ENCODE results near the gene PML. TPM values are rescaled to one million over a fixed set of nuclear protein-coding genes. Genes with fewer than 3 reads are reported as not detected.

Gene PML
- total RNA-seq, 1 experiment from 2014 or later, result 8.7 TPM

GRCh38 chr15:73979636-73980035, 14.9 kb upstream of the PML start:
- in situ Hi-C loops (cut with HindIII; ENCODE audit: low pct_unique_long_range_greater_than_20kb, low sequenced_read_pairs), result no loop called here
- no peak for DNase-seq (ENCODE audit: low read depth, low spot score)

DNA sequence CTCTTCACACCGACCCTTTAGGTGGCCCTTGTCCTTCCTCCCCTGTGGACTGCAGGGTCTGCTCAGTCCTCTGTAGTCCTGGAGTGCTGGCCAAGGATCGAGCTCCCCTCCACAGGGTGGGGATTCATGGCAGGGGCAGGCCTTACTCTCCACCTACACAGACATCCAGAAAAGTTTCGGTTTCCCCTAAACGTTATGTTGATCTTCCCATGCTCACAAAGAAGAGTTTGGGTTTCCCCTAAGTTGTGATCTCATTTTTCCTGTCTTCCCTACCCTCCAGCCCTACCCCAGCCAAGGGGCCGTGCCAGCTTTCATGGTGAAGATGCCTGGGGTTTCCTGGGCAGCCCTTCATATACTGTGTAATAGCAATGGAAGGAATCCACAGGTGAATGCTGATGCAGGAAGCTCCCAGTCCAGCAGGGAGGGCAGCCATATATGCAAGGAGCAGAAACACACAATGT, 12.7 kb upstream of the PML start:
- DNase-seq (ENCODE audit: low read depth, low spot score), result no peak
- in situ Hi-C loops (cut with HindIII; ENCODE audit: low pct_unique_long_range_greater_than_20kb, low sequenced_read_pairs), result no loop called here

GRCh38 chr15:73982222-73982962, 12.1 kb upstream of the PML start:
- DNase-seq (ENCODE audit: low read depth, low spot score), result no peak

GRCh38 chr15:73983211-73983727, 11.2 kb upstream of the PML start:
- in situ Hi-C loops (cut with HindIII; ENCODE audit: low pct_unique_long_range_greater_than_20kb, low sequenced_read_pairs), result no loop called here
- no peak for DNase-seq (ENCODE audit: low read depth, low spot score)

More at GRCh38 chr15:73982222-73982962, 12.1 kb upstream of the PML start:
- in situ Hi-C loops (cut with HindIII; ENCODE audit: low pct_unique_long_range_greater_than_20kb, low sequenced_read_pairs), result no loop called here

DNA sequence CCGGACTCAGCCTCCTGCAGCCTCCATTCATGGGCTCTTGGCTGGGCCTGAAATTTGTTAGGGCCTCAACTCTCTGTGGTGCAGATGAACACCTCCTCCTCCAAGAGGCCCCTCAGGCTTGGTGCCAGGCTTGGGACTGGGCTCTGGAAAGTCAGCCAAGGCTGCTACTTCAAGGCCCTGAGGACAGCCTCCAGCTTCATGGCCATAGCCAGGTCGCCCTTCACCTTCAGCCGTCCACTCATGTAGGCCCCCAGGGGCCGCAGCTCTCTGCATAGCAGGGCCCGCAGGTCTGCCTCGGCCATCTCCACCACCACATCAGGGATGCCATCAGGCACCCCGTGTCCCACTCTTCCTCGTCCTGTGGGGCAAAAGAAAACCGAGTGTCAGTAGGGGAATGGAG, 10.7 kb upstream of the PML start:
- DNase-seq (ENCODE audit: low read depth, low spot score), result no peak
- in situ Hi-C loops (cut with HindIII; ENCODE audit: low pct_unique_long_range_greater_than_20kb, low sequenced_read_pairs), result no loop called here

- in situ Hi-C loops (cut with HindIII; ENCODE audit: low pct_unique_long_range_greater_than_20kb, low sequenced_read_pairs), result no loop called here
- no peak for DNase-seq (ENCODE audit: low read depth, low spot score)
Measured at GRCh38 chr15:73984208-73984979, 10.1 kb upstream of the PML start.

- no peak for DNase-seq (ENCODE audit: low read depth, low spot score)
- in situ Hi-C loops (cut with HindIII; ENCODE audit: low pct_unique_long_range_greater_than_20kb, low sequenced_read_pairs), result no loop called here
Measured at GRCh38 chr15:73985101-73985873, 9.2 kb upstream of the PML start.

DNA sequence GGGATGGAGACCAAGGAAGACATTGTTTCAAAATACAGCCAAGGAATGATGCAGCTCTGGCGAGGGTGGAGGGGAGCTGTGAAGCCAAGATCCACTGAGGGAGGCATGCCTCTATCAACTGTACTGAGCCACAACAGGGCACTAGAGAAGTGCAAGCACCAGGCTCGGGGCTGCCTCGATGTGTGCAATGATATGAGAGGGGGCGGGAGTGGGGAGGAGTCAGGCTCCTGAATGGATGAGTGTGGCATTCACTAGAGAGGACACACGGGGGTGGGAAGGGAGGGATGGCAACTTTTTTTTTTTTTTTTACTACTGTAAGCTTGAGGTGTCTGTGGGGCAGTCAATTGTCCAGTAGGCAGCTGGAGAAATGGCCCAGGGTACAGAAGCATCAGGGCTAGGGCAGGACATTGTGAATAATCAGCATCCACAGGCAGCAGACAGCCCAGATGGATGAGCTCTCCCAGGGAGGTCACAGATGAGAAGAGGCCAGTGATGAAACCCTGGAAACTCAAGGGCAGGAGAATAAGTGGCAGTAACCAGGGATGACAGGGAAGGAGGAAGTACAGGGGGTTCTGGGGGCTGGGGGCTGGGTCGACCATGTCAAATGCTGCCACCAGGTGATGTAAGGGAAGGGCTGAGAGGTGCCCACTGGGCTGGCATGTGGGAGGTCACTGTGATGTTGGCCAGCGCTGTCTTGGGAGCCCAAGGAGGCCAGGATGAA, 8.3 kb upstream of the PML start:
- in situ Hi-C loops (cut with HindIII; ENCODE audit: low pct_unique_long_range_greater_than_20kb, low sequenced_read_pairs), result no loop called here

DNA sequence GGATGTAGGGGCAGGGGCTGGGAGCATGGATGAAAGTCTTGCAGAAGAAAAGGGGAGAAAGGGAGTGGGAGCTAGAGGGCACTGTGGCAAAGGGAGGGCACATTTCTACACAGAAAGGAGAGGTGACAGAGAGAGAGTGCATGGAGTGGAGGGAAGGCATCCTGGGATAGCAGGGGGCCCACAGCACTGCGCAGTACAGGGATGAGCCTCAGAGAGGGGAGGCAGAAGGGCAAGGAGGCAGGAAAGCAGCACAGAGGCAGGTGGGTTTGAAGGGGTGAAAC, 7.8 kb upstream of the PML start:
- in situ Hi-C loops (cut with HindIII; ENCODE audit: low pct_unique_long_range_greater_than_20kb, low sequenced_read_pairs), result no loop called here
- no peak for DNase-seq (ENCODE audit: low read depth, low spot score)

More for the DNA sequence above, 8.3 kb upstream of the PML start:
- DNase-seq (ENCODE audit: low read depth, low spot score), result no peak

- in situ Hi-C loops (cut with HindIII; ENCODE audit: low pct_unique_long_range_greater_than_20kb, low sequenced_read_pairs), result no loop called here
Measured at GRCh38 chr15:73987250-73987649, 7.3 kb upstream of the PML start.

GRCh38 chr15:73987681-73988444, 6.7 kb upstream of the PML start:
- no peak for DNase-seq (ENCODE audit: low read depth, low spot score)
- in situ Hi-C loops (cut with HindIII; ENCODE audit: low pct_unique_long_range_greater_than_20kb, low sequenced_read_pairs), result no loop called here

More at GRCh38 chr15:73987250-73987649, 7.3 kb upstream of the PML start:
- no peak for DNase-seq (ENCODE audit: low read depth, low spot score)

DNA sequence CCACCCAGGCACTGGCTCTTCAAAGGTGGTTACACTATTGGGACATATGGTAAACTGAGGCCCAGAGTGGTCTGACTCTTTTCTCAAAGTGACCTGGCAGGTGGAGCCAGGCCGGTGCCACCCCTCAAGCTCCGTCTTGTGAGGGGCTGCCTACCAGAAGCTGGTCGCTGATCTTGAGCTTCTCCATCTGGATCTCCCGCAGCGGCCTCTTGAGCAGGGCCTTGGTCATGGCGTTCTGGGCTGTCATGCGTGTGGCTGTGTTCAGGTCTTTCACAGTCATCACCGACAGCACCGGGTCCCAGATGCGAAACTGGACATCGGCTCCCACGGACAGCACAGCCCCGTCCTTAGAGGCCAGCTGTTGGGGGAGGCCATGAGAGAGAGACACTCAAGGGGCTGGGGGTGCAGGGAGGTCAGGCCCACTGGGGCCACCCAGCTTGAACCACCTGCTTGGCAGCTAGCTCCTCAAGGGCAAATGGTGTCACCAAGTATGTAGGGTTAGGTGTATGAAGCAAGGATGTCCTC, 6.0 kb upstream of the PML start:
- in situ Hi-C loops (cut with HindIII; ENCODE audit: low pct_unique_long_range_greater_than_20kb, low sequenced_read_pairs), result no loop called here
- no peak for DNase-seq (ENCODE audit: low read depth, low spot score)

DNA sequence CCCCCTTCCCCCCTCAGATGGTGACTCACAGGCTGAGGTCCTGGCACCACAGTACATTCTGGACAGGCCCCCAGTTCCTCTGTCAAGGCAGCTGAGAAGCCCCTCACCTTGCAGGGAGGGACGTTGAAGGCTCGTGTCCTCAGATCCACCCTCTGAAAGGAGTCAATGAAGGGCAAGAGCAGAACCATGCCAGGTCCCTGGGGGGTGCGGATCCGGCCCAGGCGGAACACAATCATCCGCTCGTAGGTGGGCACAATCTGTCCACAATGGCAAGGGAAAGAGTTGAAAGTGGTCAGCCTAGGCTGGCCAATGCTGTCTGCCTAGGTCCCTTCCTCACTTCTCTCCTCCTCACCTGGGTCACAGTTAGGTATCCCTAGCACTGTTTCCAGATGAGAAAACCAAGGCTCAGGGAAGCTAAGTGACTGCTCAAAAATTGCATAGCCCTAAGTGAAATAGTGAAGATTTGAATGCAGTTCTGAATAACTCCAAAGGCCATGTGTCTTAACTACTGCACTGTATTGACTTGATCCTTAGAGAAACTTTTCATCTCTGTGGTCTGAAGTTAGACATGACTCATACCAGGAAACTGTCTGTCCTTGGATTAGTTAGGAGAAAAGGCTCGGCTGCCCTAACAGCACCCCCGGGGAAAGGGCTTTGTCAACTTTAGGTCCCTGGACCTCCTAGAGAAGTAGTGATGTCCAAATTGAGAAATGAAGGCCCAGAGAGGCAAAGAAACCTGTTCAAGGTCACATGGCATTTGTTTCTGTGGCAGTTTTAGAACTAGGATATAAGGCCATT, 5.3 kb upstream of the PML start:
- in situ Hi-C loops (cut with HindIII; ENCODE audit: low pct_unique_long_range_greater_than_20kb, low sequenced_read_pairs), result no loop called here

DNA sequence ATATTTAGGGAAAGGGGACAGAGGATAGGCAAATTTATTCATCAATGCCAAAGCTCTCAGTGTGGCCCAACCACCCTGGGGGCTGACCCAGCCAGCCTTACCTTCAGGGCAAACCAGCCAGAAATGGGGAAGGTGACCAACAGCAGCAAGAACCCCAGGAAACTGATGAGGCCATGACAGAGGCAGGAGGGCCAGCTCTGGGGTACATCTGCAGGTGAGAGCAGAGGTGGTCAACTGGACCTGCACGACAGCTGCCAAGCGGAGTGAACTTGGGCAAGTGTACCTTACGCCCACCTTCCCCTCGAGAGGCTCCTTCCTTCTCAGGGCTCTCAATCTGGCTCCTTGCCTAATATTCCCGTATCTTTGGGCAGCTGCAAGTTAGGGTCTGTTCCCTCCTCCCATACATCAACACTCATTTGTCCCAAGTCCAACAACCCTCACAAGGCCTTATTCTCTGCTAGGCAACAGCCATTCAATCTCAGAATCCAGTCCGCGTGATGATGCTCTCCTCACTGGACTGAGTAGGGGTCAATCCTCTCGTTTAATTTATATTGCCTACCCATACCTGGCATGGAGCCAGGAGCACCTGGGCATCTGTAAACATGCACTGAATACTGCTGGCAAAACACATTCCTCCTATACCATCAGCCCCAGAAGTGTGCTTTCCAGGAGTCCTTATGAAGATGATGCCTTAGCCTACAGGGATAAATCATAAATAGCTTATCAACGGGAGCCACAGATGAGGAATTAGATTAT, 4.1 kb upstream of the PML start:
- in situ Hi-C loops (cut with HindIII; ENCODE audit: low pct_unique_long_range_greater_than_20kb, low sequenced_read_pairs), result no loop called here
- DNase-seq (ENCODE audit: low read depth, low spot score), result no peak

More for the DNA sequence above, 5.3 kb upstream of the PML start:
- no peak for DNase-seq (ENCODE audit: low read depth, low spot score)

GRCh38 chr15:73991260-73991659, 3.3 kb upstream of the PML start:
- in situ Hi-C loops (cut with HindIII; ENCODE audit: low pct_unique_long_range_greater_than_20kb, low sequenced_read_pairs), result no loop called here
- no peak for DNase-seq (ENCODE audit: low read depth, low spot score)

Measured in SK-MEL-5 (cell line).